Stimulated activated effector memory CD8-positive, alpha-beta T cell treated with anti-CD3 and anti-CD28 coated beads, Interleukin-12 subunit alpha, Interleukin-12 subunit beta, amount 100 ng/mL, for 72 hours (primary cell): ENCODE results near the gene LIMS2.
A peak's percentile ranks its signal among the peaks of the same experiment; 100 is the strongest.

Experiments used
- ATAC-seq: fragments of 150-1000 bp; cut with Tn5 transposase; 2 replicates; pipeline ENCODE4 v1.10.0; 2021
- DNase-seq, 2 donors: peaks; one replicate each; pipeline ENCODE4 v3.0.0; 2021 to 2022; ENCODE audit warnings: low spot score in 2 of 2
- H3K27ac Mint-ChIP-seq: one replicate; pipeline ENCODE4 v1.8.0; 2022; ENCODE audit warnings: mild to moderate bottlenecking, mixed read lengths
- H3K36me3 Mint-ChIP-seq: one replicate; pipeline ENCODE4 v1.8.0; 2022; ENCODE audit warnings: mild to moderate bottlenecking, mixed read lengths
- H3K4me1 Mint-ChIP-seq: one replicate; pipeline ENCODE4 v1.8.0; 2022; ENCODE audit warnings: mixed read lengths
- H3K4me3 Mint-ChIP-seq: one replicate; pipeline ENCODE4 v1.8.0; 2022; ENCODE audit warnings: mild to moderate bottlenecking, mixed read lengths
- H3K9me3 Mint-ChIP-seq: one replicate; pipeline ENCODE4 v1.8.0; 2022; ENCODE audit warnings: mixed read lengths

Gene LIMS2

DNA sequence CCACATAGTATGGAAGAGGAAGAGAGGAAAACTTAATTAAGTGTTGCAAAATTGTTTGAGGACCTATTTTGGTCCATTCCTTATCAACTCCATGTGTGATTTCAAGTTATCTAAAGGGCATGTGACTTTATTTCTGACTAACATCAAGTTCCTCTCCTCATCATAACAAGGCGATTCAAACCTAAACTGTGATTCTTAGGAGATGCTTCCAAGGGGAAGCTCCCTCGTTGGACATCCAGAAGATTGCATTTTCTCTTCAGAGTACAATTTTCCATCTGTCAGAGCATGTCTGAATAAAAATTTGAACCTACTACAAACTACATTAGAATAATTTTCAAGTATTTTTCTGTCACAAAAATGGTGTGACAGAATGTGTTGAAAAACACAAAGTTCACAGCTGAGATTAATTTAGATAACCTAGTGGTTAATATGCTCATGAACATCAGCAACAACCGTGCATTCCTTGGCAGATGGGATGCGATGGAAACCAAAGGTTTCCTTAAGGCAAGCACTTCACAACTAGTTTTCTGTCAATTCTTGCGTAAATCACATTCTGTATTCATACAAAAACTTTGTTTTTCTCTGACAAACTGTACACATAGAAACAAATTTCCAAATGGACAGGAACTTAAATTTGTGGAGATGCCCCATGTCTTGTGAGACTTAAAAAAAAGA is 30.2 kb upstream of the LIMS2 start:
- DNase-seq: no peak
- Mint-ChIP-seq H3K27ac (no peak overlapping the region), H3K4me3 (no peak overlapping the region), H3K36me3 (peaks cover 92% of the 10 kb centered on the region), H3K4me1 (peaks cover 16% of the 10 kb centered on the region), H3K9me3 (no peaks in the 10 kb centered on the region)
- no peak for ATAC-seq

DNA sequence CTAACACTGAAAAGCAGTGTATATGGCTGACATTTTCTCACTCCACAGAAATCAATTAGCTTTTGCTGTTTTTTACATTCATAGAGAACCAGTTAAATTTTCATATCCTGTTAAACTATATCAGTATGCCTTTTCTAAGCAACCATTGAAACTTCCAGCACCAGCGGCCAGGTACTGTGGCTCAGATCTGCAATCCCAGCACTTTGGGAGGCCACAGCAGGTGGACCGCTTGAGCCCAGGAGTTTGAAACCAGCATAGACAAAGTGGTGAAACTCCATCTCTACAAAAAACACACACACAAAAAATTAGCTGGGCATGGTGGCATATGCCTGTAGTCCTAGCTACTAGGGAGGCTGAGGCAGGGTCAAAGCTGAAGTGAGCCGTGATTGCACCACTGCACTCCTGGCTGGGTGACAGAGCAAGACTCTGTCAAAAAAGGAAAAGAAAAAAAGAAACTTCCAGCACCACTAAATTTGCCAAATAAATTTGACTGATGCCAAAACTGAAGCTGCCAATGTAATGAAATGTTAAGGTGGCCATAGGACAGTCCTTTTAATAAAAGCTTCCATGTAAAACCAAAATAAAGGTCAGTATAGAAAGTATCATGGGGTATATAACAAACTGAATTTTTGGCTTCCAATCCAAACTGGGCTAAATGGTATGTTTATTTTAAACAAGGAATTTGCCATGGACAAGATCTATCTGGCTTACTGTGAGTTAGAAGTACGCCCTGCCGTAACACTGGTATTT is 29.5 kb upstream of the LIMS2 start:
- H3K27ac Mint-ChIP-seq: no peak overlapping the region
- peaks cover 91% of the 10 kb centered on the region for H3K36me3 Mint-ChIP-seq
- no peak for ATAC-seq
- H3K4me3 Mint-ChIP-seq: no peak overlapping the region
- peaks cover 22% of the 10 kb centered on the region for H3K4me1 Mint-ChIP-seq
- H3K9me3 Mint-ChIP-seq: no peaks in the 10 kb centered on the region
- no peak for DNase-seq

DNA sequence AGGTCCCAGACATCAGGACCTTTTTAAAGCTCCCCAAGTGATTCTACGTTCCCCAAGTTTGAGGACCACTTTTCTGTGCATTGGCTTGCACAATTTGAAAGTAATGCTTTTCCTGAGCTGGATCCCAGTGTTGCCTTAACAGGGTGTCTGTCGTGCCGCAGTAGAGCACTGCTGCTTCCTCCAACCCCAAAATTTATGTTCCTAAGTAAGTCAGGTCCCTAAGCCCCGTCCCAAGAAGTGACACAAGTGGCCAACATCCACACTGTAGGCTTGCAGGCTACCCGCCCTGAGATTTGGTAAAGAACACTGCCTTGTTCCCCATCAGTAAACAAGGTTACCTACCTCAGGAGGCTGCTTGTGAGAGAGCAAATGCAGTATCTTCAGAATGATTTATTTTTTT is 28.0 kb upstream of the LIMS2 start:
- Mint-ChIP-seq H3K4me1 (peaks cover 22% of the 10 kb centered on the region), H3K4me3 (peak overlapping the region; percentile 88), H3K27ac (no peak overlapping the region), H3K36me3 (peaks cover 76% of the 10 kb centered on the region), H3K9me3 (no peaks in the 10 kb centered on the region)
- no peak for ATAC-seq
- DNase-seq: no peak

DNA sequence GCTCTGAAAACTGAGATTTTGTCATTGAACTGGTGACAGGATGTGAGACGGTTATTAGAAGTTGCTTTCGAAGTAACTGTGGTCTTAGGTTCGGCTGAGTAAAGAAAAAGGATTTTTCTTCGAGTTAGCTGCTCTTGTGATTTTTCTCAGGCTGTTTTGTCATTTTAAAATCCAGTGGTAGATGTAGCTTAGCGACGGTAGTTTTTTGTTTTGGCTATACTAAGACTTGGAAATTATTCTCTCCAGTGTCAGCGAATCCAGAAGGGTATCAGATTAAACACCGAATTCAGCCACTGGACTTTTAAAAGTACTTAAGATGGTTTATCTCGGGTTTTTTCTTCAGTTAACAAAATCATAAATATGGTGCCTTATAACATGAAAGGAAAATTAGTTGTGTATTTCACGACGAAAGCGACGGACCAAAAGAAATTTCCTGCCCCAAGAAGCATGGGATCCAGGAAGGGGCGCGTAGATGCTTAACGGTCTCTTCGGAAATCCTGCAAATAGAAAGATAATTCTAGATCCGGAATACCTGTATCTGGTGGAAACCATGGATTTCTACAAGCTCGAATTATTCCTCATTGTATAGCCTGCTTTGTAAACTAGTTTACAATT is 27.2 kb upstream of the LIMS2 start:
- DNase-seq (no peak), ATAC-seq (no peak)
- Mint-ChIP-seq H3K9me3 (no peaks in the 10 kb centered on the region), H3K36me3 (peaks cover 68% of the 10 kb centered on the region), H3K4me3 (peak overlapping the region; percentile 88), H3K27ac (peak overlapping the region; percentile 87), H3K4me1 (peaks cover 22% of the 10 kb centered on the region)

- Mint-ChIP-seq H3K36me3 (peaks cover 61% of the 10 kb centered on the region), H3K4me3 (peak overlapping the region; percentile 88), H3K9me3 (no peaks in the 10 kb centered on the region), H3K4me1 (peaks cover 22% of the 10 kb centered on the region), H3K27ac (peak overlapping the region; percentile 94)
- peak; percentile 65 to 86 for DNase-seq
- ATAC-seq: peak; percentile 84
These were observed 26.5 kb upstream of the LIMS2 start for GRCh38 chr2:127701651-127702394.

- peaks cover 22% of the 10 kb centered on the region for H3K4me1 Mint-ChIP-seq
- H3K9me3 Mint-ChIP-seq: no peaks in the 10 kb centered on the region
- H3K27ac Mint-ChIP-seq: peak within 1 kb of the TSS; percentile 94
- peak; percentile 87 for ATAC-seq
- peak within 1 kb of the TSS; percentile 88 for H3K4me3 Mint-ChIP-seq
- DNase-seq: peak; percentile 81 to 94
- H3K36me3 Mint-ChIP-seq: peaks cover 55% of the 10 kb centered on the region
These were observed 25.9 kb upstream of the LIMS2 start, which contains the start of gene SFT2D3 for GRCh38 chr2:127701193-127701650. Gene SFT2D3, plus strand, starts transcription at chr2:127701497. Its CDS starts 32 bp downstream, at chr2:127701529.

DNA sequence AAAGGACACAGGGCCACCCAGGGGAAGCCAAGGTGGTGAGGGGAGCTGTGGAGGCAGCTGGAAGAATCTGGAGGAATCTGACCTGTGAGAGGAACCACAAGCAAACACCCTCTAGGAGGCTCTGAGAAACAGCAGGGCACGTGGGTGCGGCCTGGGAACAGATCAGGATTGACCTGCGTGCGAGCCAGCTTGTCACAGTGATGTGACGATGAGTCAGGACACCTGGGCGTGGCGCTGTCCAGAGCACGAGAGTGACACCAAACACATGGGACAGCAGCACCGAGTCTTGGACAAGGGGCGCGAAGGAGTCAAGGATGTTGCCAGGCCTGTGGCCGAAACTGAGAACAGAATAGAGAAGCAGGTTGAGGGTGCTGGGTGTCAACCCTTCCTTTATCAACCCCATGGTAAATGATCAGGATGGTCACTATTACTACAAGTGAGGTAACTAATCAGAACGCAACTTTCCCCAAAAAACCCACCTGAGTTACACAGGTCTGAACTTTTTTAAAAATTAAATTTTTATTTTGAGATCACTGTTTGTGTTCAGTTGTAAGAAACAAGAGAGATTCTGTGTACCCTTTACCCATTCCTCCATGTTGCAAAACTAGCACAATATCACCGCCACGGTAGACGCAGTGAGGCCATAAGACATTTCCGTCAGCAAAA is 25.3 kb upstream of the LIMS2 start:
- peak overlapping the region; percentile 94 for H3K27ac Mint-ChIP-seq

GRCh38 chr2:127698553-127699355 is 23.4 kb upstream of the LIMS2 start:
- Mint-ChIP-seq H3K27ac (peak overlapping the region; percentile 43), H3K4me3 (no peak overlapping the region), H3K36me3 (peaks cover 31% of the 10 kb centered on the region), H3K4me1 (peaks cover 8% of the 10 kb centered on the region), H3K9me3 (no peaks in the 10 kb centered on the region)
- ATAC-seq (no peak), DNase-seq (no peak)

More for the DNA sequence above, 25.3 kb upstream of the LIMS2 start:
- peaks cover 22% of the 10 kb centered on the region for H3K4me1 Mint-ChIP-seq
- ATAC-seq (peak; percentile 6), DNase-seq (peak in 1 of 2 donors; percentile 58)
- peaks cover 50% of the 10 kb centered on the region for H3K36me3 Mint-ChIP-seq
- H3K9me3 Mint-ChIP-seq: no peaks in the 10 kb centered on the region
- H3K4me3 Mint-ChIP-seq: peak overlapping the region; percentile 88

DNA sequence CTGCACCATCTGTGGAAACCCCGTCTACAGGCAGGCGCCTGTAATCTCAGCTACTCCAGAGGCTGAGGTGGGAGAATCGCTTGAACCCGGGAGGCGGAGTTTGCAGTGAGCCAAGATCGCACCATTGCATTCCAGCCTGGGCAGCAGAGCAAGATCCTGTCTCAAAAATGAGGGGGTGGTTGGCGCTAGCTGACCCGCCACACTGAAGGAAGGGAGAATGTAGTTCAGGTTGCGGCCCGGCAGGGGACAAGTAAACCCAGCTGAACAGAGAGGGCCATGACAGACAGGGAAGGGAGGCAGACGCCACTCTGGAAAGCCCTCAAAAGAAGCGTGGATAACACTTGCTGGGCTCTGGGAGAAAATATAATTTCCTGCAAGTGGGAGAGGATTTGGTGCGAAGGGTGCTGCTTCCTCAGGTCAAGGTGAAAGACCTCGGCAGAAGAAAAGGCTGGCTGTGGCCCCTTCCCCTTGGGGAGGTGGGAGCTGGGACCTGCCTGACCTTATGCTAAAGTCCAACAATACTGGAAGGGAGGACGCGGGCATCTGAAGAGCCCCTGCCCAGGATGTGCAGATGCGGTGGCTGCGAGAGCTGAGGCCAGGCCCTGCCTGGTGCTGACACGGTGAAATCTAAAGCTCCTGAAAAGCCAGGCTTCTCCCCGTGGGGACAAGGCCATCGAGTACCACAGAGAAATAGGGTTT is 22.3 kb upstream of the LIMS2 start:
- Mint-ChIP-seq H3K4me1 (peaks cover 8% of the 10 kb centered on the region), H3K27ac (peak overlapping the region; percentile 36), H3K4me3 (no peak overlapping the region), H3K36me3 (peaks cover 21% of the 10 kb centered on the region), H3K9me3 (no peaks in the 10 kb centered on the region)
- DNase-seq (no peak), ATAC-seq (no peak)

GRCh38 chr2:127695491-127696472 is 20.5 kb upstream of the LIMS2 start:
- Mint-ChIP-seq H3K4me3 (no peak overlapping the region), H3K9me3 (peaks cover 12% of the 10 kb centered on the region), H3K36me3 (peaks cover 8% of the 10 kb centered on the region), H3K27ac (no peak overlapping the region), H3K4me1 (peaks cover 8% of the 10 kb centered on the region)
- ATAC-seq (peak; percentile 79), DNase-seq (no peak)

DNA sequence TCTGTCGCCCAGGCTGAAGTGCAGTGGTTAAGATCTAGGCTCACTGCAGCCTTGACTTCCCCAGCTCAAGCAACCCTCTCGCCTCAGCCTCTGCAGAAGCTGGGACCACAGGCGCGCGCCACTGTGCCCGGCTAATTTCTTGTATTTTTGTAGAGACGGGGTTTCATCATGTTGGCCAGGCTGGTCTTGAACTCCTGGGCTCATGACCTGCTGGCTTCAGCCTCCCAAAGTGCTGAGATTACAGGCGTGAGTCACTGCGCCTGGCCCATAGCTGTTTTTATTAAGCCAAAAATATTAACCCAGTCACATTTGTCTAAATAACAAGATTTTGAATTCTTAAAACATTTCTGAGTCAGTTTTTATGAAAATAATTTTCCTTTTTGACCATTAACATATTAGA is 19.7 kb upstream of the LIMS2 start:
- Mint-ChIP-seq H3K9me3 (peaks cover 12% of the 10 kb centered on the region), H3K4me1 (no peaks in the 10 kb centered on the region), H3K36me3 (peaks cover under 1% of the 10 kb centered on the region), H3K4me3 (no peak overlapping the region), H3K27ac (no peak overlapping the region)
- ATAC-seq (no peak), DNase-seq (no peak)

DNA sequence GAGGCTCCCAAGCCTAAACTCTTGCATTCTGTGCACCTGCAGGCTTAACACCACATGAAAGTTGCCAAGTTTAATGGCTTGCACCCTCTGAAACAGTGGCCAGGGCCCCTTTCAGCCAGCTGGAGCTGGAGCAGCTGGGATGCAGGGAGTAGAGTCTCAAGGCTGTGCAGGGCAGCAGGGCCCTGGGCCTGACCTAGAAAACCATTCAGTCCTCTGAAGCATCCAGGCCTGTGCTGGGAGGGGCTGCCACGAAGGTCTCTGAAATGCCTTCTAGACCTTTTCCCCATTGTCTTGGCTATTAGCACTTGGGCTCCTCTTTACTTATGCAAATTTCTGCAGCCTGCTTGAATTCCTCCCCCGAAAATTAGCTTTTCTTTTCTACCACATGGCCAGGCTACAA is 15.4 kb upstream of the LIMS2 start:
- Mint-ChIP-seq H3K9me3 (peaks cover 12% of the 10 kb centered on the region), H3K36me3 (no peaks in the 10 kb centered on the region), H3K4me3 (no peak overlapping the region), H3K27ac (no peak overlapping the region), H3K4me1 (no peaks in the 10 kb centered on the region)
- ATAC-seq (no peak), DNase-seq (no peak)

GRCh38 chr2:127688405-127688804 is 13.1 kb upstream of the LIMS2 start:
- no peaks in the 10 kb centered on the region for H3K36me3 Mint-ChIP-seq
- no peak overlapping the region for H3K4me3 Mint-ChIP-seq
- no peak overlapping the region for H3K27ac Mint-ChIP-seq
- DNase-seq (no peak), ATAC-seq (no peak)
- H3K9me3 Mint-ChIP-seq: peaks cover 12% of the 10 kb centered on the region
- H3K4me1 Mint-ChIP-seq: no peaks in the 10 kb centered on the region
